HEK293 (cell line): ENCODE data around the gene SMIM10L1.

Experiments used
- CTCF ChIA-PET: fragments of 350-600 bp; formaldehyde crosslinking; extraction: SDS; loops from one replicate; lab custom pipeline; 2021; ENCODE audit warnings: antibody characterized with exemption; lab: Yijun Ruan, JAX
- POLR2A ChIA-PET: fragments of 300-600 bp; formaldehyde crosslinking; extraction: SDS; loops from one replicate; lab custom pipeline; 2020; ENCODE audit warnings: antibody characterized with exemption, inconsistent platforms; lab: Yijun Ruan, JAX
- H3K27ac ChIP-seq: fragments of 200-500 bp; sonication (Bioruptor generic); 2 replicates; pipeline ENCODE4 v1.5.1; 2014; ENCODE audit warnings: low read depth, low read length, control low read depth, inconsistent platforms; ENCODE audit errors: extremely low read depth
- H3K36me3 ChIP-seq, 2 experiments: fragments of 200-500 bp in 1 of 2; sonication (Bioruptor generic) in 1 of 2; 1 replicate in 1 of 2; 2 replicates in 1 of 2; pipeline ENCODE4 v1.5.1; 2014 to 2017; ENCODE audit warnings: inconsistent platforms in 2 of 2, low read length in 2 of 2; ENCODE audit not compliant: control insufficient read depth in 2 of 2, insufficient read depth in 1 of 2
- H3K4me1 ChIP-seq: fragments of 200-500 bp; sonication (Bioruptor generic); 2 replicates; pipeline ENCODE4 v1.5.1; 2014; ENCODE audit warnings: mild to moderate bottlenecking, low read length, inconsistent platforms; ENCODE audit not compliant: control insufficient read depth, insufficient read depth
- H3K4me3 ChIP-seq: 2 replicates; pipeline ENCODE4 v1.5.1; 2011; ENCODE audit warnings: low read depth, mild to moderate bottlenecking, control low read depth, low read length, moderate library complexity
- H3K9me3 ChIP-seq: fragments of 200-500 bp; sonication (Bioruptor generic); 2 replicates; pipeline ENCODE4 v1.5.1; 2014; ENCODE audit warnings: low read depth, low read length, inconsistent platforms; ENCODE audit not compliant: control insufficient read depth, insufficient read depth
- FEZF1 ChIP-seq: fragments of 450-650 bp; formaldehyde crosslinking; IDR thresholded peaks from 2 replicates; pipeline ENCODE4 v1.5.1; 2016; ENCODE audit warnings: missing biosample characterization, missing genetic modification characterization
- INSM2 ChIP-seq: fragments of 450-650 bp; formaldehyde crosslinking; IDR thresholded peaks from 2 replicates; pipeline ENCODE4 v1.5.1; 2016; ENCODE audit warnings: missing biosample characterization, missing genetic modification characterization
- MZF1 ChIP-seq: fragments of 450-650 bp; formaldehyde crosslinking; IDR thresholded peaks from 2 replicates; pipeline ENCODE4 v1.5.1; 2017; ENCODE audit warnings: missing biosample characterization, missing genetic modification characterization, borderline replicate concordance
- PATZ1 ChIP-seq: fragments of 450-650 bp; formaldehyde crosslinking; IDR thresholded peaks from 2 replicates; pipeline ENCODE4 v1.5.1; 2016; ENCODE audit warnings: missing biosample characterization, missing genetic modification characterization
- PRDM1 ChIP-seq: fragments of 450-650 bp; formaldehyde crosslinking; IDR thresholded peaks from 2 replicates; pipeline ENCODE4; 2016; ENCODE audit warnings: missing biosample characterization, missing genetic modification characterization
- REPIN1 ChIP-seq: fragments of 450-650 bp; formaldehyde crosslinking; IDR thresholded peaks from 2 replicates; pipeline ENCODE4 v1.5.1; 2017; ENCODE audit warnings: missing biosample characterization, missing genetic modification characterization, low read depth
- YY2 ChIP-seq: fragments of 450-650 bp; formaldehyde crosslinking; IDR thresholded peaks from 2 replicates; pipeline ENCODE4 v1.5.1; 2016; ENCODE audit warnings: missing biosample characterization, missing genetic modification characterization
- ZBTB17 ChIP-seq: fragments of 450-650 bp; formaldehyde crosslinking; IDR thresholded peaks from 2 replicates; pipeline ENCODE4 v1.5.1; 2016; ENCODE audit warnings: missing biosample characterization, missing genetic modification characterization
- ZBTB44 ChIP-seq: fragments of 450-650 bp; IDR thresholded peaks from 2 replicates; pipeline ENCODE4 v1.5.1; 2018; ENCODE audit warnings: missing biosample characterization, mild to moderate bottlenecking, missing genetic modification characterization
- ZBTB8A ChIP-seq: fragments of 450-650 bp; formaldehyde crosslinking; IDR thresholded peaks from 2 replicates; pipeline ENCODE4 v1.5.1; 2016; ENCODE audit warnings: missing biosample characterization, missing genetic modification characterization
- ZNF138 ChIP-seq: fragments of 450-650 bp; formaldehyde crosslinking; IDR thresholded peaks from 2 replicates; pipeline ENCODE4 v1.5.1; 2016; ENCODE audit warnings: missing biosample characterization, missing genetic modification characterization, borderline replicate concordance
- ZNF211 ChIP-seq: fragments of 450-650 bp; formaldehyde crosslinking; IDR thresholded peaks from 2 replicates; pipeline ENCODE4 v1.5.1; 2016; ENCODE audit warnings: low read depth, missing biosample characterization, missing genetic modification characterization
- ZNF24 ChIP-seq: fragments of 450-650 bp; formaldehyde crosslinking; IDR thresholded peaks from 2 replicates; pipeline ENCODE4 v1.5.1; 2016; ENCODE audit warnings: missing biosample characterization, missing genetic modification characterization
- ZNF366 ChIP-seq: fragments of 450-650 bp; formaldehyde crosslinking; conservative IDR thresholded peaks from 2 replicates; pipeline ENCODE4 v1.5.1; 2016; ENCODE audit warnings: missing biosample characterization, missing genetic modification characterization
- ZNF404 ChIP-seq: fragments of 450-650 bp; formaldehyde crosslinking; IDR thresholded peaks from 2 replicates; pipeline ENCODE4 v1.5.1; 2017; ENCODE audit warnings: missing biosample characterization, missing genetic modification characterization
- ZNF48 ChIP-seq: fragments of 450-650 bp; formaldehyde crosslinking; IDR thresholded peaks from 2 replicates; pipeline ENCODE4 v1.5.1; 2016; ENCODE audit warnings: missing biosample characterization, missing genetic modification characterization
- ZNF510 ChIP-seq: fragments of 450-650 bp; formaldehyde crosslinking; IDR thresholded peaks from 2 replicates; pipeline ENCODE4 v1.5.1; 2018; ENCODE audit warnings: mild to moderate bottlenecking, missing genetic modification characterization, missing biosample characterization; ENCODE audit not compliant: insufficient replicate concordance
- ZNF776 ChIP-seq: fragments of 450-650 bp; formaldehyde crosslinking; IDR thresholded peaks from 2 replicates; pipeline ENCODE4 v1.5.0; 2017; ENCODE audit warnings: missing biosample characterization, missing genetic modification characterization, borderline replicate concordance
- ZNF843 ChIP-seq: fragments of 450-650 bp; formaldehyde crosslinking; IDR thresholded peaks from 2 replicates; pipeline ENCODE4 v1.5.1; 2016; ENCODE audit warnings: missing biosample characterization, missing genetic modification characterization
- ZSCAN30 ChIP-seq: fragments of 450-650 bp; IDR thresholded peaks from 2 replicates; pipeline ENCODE4 v1.5.1; 2018; ENCODE audit warnings: missing biosample characterization, mild to moderate bottlenecking, missing genetic modification characterization, moderate library complexity
- ZXDB ChIP-seq: fragments of 450-650 bp; formaldehyde crosslinking; IDR thresholded peaks from 2 replicates; pipeline ENCODE4 v1.5.1; 2016; ENCODE audit warnings: missing biosample characterization, missing genetic modification characterization
- TF ChIP-seq, protein P1 (sequence below): fragments of 450-650 bp; formaldehyde crosslinking; IDR thresholded peaks from 2 replicates; pipeline ENCODE4 v1.5.1; 2017; ENCODE audit warnings: missing biosample characterization, missing genetic modification characterization

SMIM10L1 gene

GRCh38 chr12:11171969-11172675 is 1.1 kb downstream of the SMIM10L1 start:
- peak overlapping the region; percentile 77 for H3K4me3 ChIP-seq
- POLR2A ChIA-PET, result interaction anchor here (0.6 to 2.5 kb wide), 10 partner anchors 9 to 422 kb away, joined by 3 to 13 read pairs (median 4); no protein-coding TSS in a partner anchor
- peaks cover 4% of the 10 kb centered on the region for H3K4me1 ChIP-seq
- H3K36me3 ChIP-seq, result peaks cover 4 to 13% of the 10 kb centered on the region in 2 experiments
- CTCF ChIA-PET, result interaction anchor here (0.5 to 0.9 kb wide), 2 partner anchors 14 to 422 kb away, joined by 3 read pairs; no protein-coding TSS in a partner anchor
- no peaks in the 10 kb centered on the region for H3K9me3 ChIP-seq
- no peak for TF ChIP-seq ZNF48
- 0 out of 2 replicates have a peak, but pooled peaks have one; percentile 32 for TF ChIP-seq ZNF366 (tag by site-specific recombination)
- peak; percentile 74; the same call in 1 of the 2 replicates for TF ChIP-seq PRDM1
- TF ChIP-seq FEZF1 (tag by site-specific recombination), result peak; percentile 38; the same call in 1 of the 2 replicates
- 0 out of 2 replicates have a peak, but pooled peaks have one; percentile 27 for TF ChIP-seq PATZ1 (tag by site-specific recombination)
- no peak for TF ChIP-seq ZNF776
- TF ChIP-seq REPIN1, result no peak
- no peak for TF ChIP-seq ZBTB8A (tag by site-specific recombination)
- TF ChIP-seq YY2 (tag by site-specific recombination), result 0 out of 2 replicates have a peak, but pooled peaks have one; percentile 15
- peak; percentile 13; the same call in 1 of the 2 replicates for TF ChIP-seq ZXDB
- TF ChIP-seq ZNF211 (tag by site-specific recombination), result no peak
- 0 out of 2 replicates have a peak, but pooled peaks have one; percentile 17 for TF ChIP-seq ZNF843 (tag by site-specific recombination)
- H3K27ac ChIP-seq, result peak overlapping the region; percentile 99

DNA sequence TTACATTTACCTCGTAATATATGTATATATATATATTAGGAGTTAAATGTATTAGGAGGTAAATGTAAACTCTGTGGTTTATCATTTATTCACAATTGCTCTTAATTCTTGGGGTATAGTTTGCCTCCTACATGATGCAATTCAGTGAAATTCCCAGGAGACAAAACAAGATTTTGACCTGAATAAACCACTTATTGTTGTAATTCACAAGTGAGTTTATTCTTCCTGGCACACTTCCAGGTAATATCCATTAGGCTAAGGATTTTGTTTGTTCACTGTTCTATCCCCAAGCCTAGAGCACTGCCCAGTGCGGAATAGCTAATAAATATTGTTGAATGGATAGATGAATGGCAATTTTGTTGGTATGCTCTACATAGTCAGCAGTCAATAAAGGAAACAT is 3.0 kb downstream of the SMIM10L1 start:
- H3K27ac ChIP-seq, result no peak overlapping the region
- H3K4me1 ChIP-seq, result peaks cover 4% of the 10 kb centered on the region
- ChIA-PET CTCF (interaction anchor here (0.6 to 1.2 kb wide), 2 partner anchors 26 to 312 kb away, joined by 3 read pairs; no protein-coding TSS in a partner anchor), POLR2A (no interaction called here)
- H3K36me3 ChIP-seq, result peaks cover 4 to 10% of the 10 kb centered on the region in 2 experiments
- H3K4me3 ChIP-seq, result no peak overlapping the region
- no peaks in the 10 kb centered on the region for H3K9me3 ChIP-seq
- 0 out of 2 replicates have a peak, but pooled peaks have one; percentile 20 for TF ChIP-seq ZSCAN30 (tag by site-specific recombination)
- peak; percentile 5 for TF ChIP-seq ZNF510 (tag by site-specific recombination)
- TF ChIP-seq ZBTB17 (tag by site-specific recombination), result peak; percentile 41; the same call in 1 of the 2 replicates
- peak; percentile 36; the same call in 1 of the 2 replicates for TF ChIP-seq MZF1 (tag by site-specific recombination)
- TF ChIP-seq INSM2 (tag by site-specific recombination), result no peak
- 0 out of 2 replicates have a peak, but pooled peaks have one; percentile 24 for TF ChIP-seq ZNF404
- TF ChIP-seq ZNF138 (tag by site-specific recombination), result no peak
- TF ChIP-seq ZBTB44 (tag by site-specific recombination), result peak; percentile 53
- TF ChIP-seq ZNF24, result 0 out of 2 replicates have a peak, but pooled peaks have one; percentile 61
- TF ChIP-seq, protein P1, sequence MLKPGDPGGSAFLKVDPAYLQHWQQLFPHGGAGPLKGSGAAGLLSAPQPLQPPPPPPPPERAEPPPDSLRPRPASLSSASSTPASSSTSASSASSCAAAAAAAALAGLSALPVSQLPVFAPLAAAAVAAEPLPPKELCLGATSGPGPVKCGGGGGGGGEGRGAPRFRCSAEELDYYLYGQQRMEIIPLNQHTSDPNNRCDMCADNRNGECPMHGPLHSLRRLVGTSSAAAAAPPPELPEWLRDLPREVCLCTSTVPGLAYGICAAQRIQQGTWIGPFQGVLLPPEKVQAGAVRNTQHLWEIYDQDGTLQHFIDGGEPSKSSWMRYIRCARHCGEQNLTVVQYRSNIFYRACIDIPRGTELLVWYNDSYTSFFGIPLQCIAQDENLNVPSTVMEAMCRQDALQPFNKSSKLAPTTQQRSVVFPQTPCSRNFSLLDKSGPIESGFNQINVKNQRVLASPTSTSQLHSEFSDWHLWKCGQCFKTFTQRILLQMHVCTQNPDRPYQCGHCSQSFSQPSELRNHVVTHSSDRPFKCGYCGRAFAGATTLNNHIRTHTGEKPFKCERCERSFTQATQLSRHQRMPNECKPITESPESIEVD (tag by site-specific recombination), result peak; percentile 93
